SK-N-MC (cell line): ENCODE measurements around the gene SEC24D.
A peak's percentile ranks its signal among the peaks of the same experiment; 100 is the strongest.
"Not testable (repeated sequence)": the region's sequence is repeated elsewhere in the genome, so short reads cannot be mapped to it uniquely, and the experiment has no call there.

ENCODE experiments used
- DNase-seq: peaks from one replicate; pipeline ENCODE4 v3.0.0-alpha.2; 2011; ENCODE audit warnings: low read depth, low spot score
- H3K27ac ChIP-seq: fragments of 200-600 bp; sonication (generic); 2 replicates; pipeline ENCODE4 v1.5.1; 2016; ENCODE audit warnings: mixed run types
- H3K36me3 ChIP-seq: fragments of 200-600 bp; sonication (generic); 2 replicates; pipeline ENCODE4 v1.6.1; 2017; ENCODE audit warnings: antibody characterized with exemption, low read length, mixed read lengths; ENCODE audit not compliant: insufficient read depth
- H3K4me3 ChIP-seq: fragments of 200-600 bp; sonication (generic); 2 replicates; pipeline ENCODE4 v1.5.1; 2016
- H3K9ac ChIP-seq: fragments of 200-600 bp; sonication (generic); 2 replicates; pipeline ENCODE4 v1.8.0; 2017; ENCODE audit warnings: mixed run types, mixed read lengths; ENCODE audit not compliant: insufficient read length
- H3K9me3 ChIP-seq: fragments of 200-600 bp; sonication (generic); 2 replicates; pipeline ENCODE4 v1.6.1; 2017; ENCODE audit warnings: low read depth, mild to moderate bottlenecking, antibody characterized with exemption, low read length, moderate library complexity, mixed read lengths
- EZH2 ChIP-seq: fragments of 200-600 bp; sonication (generic); IDR thresholded peaks from one replicate; pipeline ENCODE4 v1.6.1; 2017; ENCODE audit warnings: antibody characterized with exemption
- FOXP2 ChIP-seq: optimal IDR thresholded peaks from 2 replicates; pipeline ENCODE3; 2011; ENCODE audit warnings: mild to moderate bottlenecking, moderate library complexity; ENCODE audit not compliant: insufficient read depth; ENCODE audit errors: extremely low read length, control extremely low read depth
- POLR2AphosphoS5 ChIP-seq: IDR thresholded peaks from 2 replicates; pipeline ENCODE4 v1.6.1; 2012; ENCODE audit warnings: mild to moderate bottlenecking, low read depth, low read length, borderline replicate concordance

The SEC24D gene, protein sequence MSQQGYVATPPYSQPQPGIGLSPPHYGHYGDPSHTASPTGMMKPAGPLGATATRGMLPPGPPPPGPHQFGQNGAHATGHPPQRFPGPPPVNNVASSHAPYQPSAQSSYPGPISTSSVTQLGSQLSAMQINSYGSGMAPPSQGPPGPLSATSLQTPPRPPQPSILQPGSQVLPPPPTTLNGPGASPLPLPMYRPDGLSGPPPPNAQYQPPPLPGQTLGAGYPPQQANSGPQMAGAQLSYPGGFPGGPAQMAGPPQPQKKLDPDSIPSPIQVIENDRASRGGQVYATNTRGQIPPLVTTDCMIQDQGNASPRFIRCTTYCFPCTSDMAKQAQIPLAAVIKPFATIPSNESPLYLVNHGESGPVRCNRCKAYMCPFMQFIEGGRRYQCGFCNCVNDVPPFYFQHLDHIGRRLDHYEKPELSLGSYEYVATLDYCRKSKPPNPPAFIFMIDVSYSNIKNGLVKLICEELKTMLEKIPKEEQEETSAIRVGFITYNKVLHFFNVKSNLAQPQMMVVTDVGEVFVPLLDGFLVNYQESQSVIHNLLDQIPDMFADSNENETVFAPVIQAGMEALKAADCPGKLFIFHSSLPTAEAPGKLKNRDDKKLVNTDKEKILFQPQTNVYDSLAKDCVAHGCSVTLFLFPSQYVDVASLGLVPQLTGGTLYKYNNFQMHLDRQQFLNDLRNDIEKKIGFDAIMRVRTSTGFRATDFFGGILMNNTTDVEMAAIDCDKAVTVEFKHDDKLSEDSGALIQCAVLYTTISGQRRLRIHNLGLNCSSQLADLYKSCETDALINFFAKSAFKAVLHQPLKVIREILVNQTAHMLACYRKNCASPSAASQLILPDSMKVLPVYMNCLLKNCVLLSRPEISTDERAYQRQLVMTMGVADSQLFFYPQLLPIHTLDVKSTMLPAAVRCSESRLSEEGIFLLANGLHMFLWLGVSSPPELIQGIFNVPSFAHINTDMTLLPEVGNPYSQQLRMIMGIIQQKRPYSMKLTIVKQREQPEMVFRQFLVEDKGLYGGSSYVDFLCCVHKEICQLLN

DNA sequence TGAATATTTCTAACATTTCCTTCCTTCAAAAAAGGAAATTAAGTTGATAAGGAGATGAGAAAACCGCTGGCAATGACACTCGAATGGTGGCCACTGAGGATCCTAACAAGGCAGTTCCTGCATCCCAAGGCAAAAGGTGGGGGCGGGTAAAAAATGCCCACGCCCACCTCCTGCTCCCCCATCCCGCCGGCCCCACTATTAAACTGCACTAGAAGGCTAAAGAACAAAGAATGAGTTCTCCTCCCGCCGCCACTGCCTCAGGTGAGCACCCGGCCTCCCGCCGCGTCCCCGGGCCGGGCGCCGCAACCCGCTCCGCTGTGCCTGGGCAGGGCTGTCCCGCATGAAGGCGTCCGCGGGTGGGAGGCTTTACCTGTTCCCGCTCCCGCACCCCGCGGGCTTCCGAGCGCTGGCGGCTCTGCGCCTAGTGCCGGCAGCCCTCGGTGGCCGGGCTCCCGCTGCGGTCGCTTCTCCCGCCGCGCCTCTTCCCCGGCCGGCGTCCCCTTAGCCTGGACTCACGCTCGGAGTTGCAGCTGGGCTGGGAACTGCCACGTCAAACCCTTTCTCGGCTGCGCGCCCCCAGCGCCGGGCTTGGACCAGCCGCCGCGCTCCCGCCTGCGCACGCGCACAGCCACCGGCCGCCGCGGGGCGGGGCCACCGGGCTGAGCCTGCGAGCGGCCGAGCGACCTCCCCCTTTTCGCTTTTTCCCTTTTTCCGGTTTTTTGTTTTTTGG is at the start of gene SEC24D:
TSS of gene SEC24D (minus strand) at position 556 of the 730 bp plus-strand sequence. CDS start 2,430 bp downstream, outside the sequence.
- Histone ChIP-seq H3K36me3 (peaks cover 23% of the 10 kb centered on the region), H3K27ac (peak within 1 kb of the TSS; percentile 80), H3K4me3 (peak within 1 kb of the TSS; percentile 99), H3K9me3 (no peaks in the 10 kb centered on the region), H3K9ac (peak within 1 kb of the TSS; percentile 94)
- TF ChIP-seq FOXP2 = no peak
- peak; percentile 42; the same call in 1 of the 2 replicates for TF ChIP-seq POLR2AphosphoS5
- no peak for TF ChIP-seq EZH2
- no peak for DNase-seq

DNA sequence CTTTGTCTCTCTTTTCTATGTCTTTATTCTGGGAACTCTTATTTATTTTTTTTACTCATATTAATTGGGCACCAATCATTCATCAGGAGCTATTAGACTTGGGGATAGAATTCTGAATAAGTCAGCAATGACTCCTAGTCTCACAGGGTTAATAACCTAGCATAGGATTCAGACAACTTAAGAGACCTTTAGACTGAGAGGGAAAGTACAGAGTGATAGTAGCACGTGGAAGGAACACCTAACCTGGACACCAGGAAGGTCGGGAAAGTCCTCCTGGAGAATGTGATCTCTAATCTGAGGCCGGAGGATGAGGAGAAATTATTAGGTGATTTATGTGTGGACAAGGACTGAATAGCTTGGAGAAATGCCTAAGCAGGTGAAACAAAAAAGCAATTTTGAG is 48.8 kb upstream of the SEC24D start:
- H3K27ac ChIP-seq = no peak overlapping the region
- H3K4me3 ChIP-seq = no peak overlapping the region
- H3K9me3 ChIP-seq = no peaks in the 10 kb centered on the region
- no peak overlapping the region for H3K9ac ChIP-seq
- DNase-seq = no peak
- TF ChIP-seq POLR2AphosphoS5 (no peak), EZH2 (no peak), FOXP2 (no peak)
- H3K36me3 ChIP-seq = no peaks in the 10 kb centered on the region

DNA sequence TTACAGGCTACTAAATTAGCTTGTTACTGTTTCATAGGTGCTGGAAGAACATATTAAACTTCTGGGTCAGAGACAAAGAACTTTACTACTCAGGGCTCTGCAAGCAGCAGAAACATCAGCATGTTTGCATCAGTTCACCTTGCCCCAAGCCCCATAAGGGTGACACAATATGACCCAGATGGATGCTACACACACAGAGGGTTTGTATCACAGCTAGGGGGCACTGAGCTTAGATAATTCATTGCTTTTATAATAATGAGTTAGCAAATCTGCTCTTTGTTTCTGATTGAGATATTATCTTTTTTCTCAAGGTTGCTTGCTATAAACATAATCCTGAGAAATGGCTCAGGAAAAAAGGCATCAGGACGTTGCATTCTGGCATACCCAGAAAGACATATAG is 47.9 kb upstream of the SEC24D start:
- Histone ChIP-seq H3K9ac (no peak overlapping the region), H3K36me3 (no peaks in the 10 kb centered on the region), H3K9me3 (no peaks in the 10 kb centered on the region), H3K4me3 (no peak overlapping the region), H3K27ac (no peak overlapping the region)
- DNase-seq = no peak
- TF ChIP-seq EZH2 (no peak), FOXP2 (no peak), POLR2AphosphoS5 (no peak)

DNA sequence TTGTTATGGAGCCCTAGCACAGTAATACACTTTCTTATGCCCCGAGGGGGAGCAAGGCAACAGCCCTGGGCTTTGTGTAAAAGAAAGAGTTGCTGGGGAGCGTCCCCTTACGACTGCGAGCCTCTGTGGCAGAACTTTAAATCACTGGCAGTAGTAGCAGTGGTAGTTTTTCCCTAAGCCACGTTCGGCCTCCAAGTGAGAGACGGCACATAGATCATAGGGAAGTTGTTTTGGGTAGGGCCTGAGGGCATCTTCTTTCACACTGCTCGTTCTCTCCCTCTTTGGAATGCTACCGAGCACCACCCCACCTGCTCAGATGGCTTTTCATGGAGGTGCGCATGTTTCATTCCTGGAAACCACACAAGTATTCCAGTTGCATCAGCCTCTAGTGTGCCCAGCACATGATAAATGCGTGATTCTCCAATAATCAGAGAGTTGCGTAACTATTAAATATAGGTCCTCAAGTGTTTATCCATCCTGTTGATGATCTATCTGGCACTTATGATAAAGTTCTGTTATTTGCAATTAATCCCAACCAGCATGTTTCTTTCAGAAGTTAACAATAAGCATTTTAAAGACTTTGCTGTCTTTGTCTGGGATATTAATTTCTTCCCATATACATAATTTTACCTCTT is 45.7 kb upstream of the SEC24D start:
- Histone ChIP-seq H3K9ac (no peak overlapping the region), H3K4me3 (no peak overlapping the region), H3K36me3 (no peaks in the 10 kb centered on the region), H3K27ac (peak overlapping the region; percentile 54; the same call in 1 of the 2 replicates), H3K9me3 (no peaks in the 10 kb centered on the region)
- no peak for TF ChIP-seq POLR2AphosphoS5
- no peak for TF ChIP-seq FOXP2
- TF ChIP-seq EZH2 = no peak
- no peak for DNase-seq

DNA sequence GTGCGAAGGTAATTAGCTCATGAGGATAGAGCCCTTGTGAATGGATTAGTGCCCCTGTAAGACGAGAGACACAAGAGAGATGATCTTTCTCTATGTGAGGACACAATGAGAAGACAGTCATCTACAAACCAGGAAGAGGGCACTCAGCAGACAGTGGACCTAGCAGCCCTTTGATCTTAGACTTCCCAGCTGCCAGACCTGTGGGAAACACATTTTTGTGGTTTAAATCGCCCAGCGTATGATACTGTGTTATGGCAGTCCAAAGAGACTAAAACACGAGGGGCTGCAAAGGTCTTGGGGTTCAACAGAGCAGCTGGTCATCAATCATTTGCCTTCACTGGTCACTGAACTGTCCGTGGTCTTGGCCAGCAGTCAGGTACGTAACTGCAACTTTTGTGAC is 43.5 kb upstream of the SEC24D start:
- no peak for DNase-seq
- Histone ChIP-seq H3K9ac (no peak overlapping the region), H3K36me3 (no peaks in the 10 kb centered on the region), H3K4me3 (no peak overlapping the region), H3K9me3 (no peaks in the 10 kb centered on the region), H3K27ac (no peak overlapping the region)
- TF ChIP-seq POLR2AphosphoS5 (no peak), EZH2 (no peak), FOXP2 (no peak)

DNA sequence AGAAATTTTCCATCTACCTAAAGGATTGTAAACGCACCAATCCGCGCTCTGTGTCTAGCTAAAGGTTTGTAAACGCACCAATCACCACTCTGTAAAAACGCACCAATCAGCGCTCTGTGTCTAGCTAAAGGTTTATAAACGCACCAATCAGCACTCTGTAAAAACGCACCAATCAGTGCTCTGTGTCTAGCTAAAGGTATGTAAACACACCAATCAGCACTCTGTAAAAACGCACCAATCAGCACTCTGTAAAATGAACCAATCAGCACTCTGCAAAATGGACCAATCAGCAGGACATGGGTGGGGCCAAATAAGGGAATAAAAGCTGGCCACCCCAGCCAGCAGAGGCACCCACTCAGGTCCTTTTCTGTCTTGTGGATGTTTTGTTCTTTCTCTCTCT is 42.6 kb upstream of the SEC24D start:
- H3K9ac ChIP-seq, H3K4me3 ChIP-seq, H3K27ac ChIP-seq, H3K9me3 ChIP-seq, H3K36me3 ChIP-seq, DNase-seq: not testable (repeated sequence)

DNA sequence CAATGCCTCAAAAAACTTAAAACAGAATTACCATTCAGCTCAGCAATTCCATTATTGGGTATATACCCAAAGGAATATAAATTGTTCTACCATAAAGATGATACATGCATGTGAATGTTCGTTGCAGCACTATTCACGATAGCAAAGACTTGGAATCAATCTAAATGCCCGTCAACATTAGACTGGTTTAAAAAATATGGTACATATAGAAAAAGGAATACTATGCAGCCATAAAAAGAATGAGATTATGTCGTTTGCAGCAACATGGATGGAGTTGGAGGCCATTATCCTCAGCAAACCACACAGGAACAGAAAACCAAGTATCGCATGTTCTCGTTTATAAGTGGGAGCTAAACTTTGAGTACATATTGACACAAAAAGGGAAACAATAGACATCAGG is 41.9 kb upstream of the SEC24D start:
- H3K36me3 ChIP-seq = no peaks in the 10 kb centered on the region
- no peak overlapping the region for H3K4me3 ChIP-seq
- no peak for DNase-seq
- no peak overlapping the region for H3K27ac ChIP-seq
- no peaks in the 10 kb centered on the region for H3K9me3 ChIP-seq
- H3K9ac ChIP-seq = no peak overlapping the region
- TF ChIP-seq EZH2 = no peak
- TF ChIP-seq POLR2AphosphoS5 = no peak
- no peak for TF ChIP-seq FOXP2
